Dermis blood vessel endothelial cell (primary cell): ENCODE results near the gene RAB36. TPM values are rescaled to one million over a fixed set of nuclear protein-coding genes. Genes with fewer than 3 reads are reported as not detected.

Source experiments
- DNase-seq: peaks from one replicate; pipeline ENCODE4 v3.0.0; 2010
- total RNA-seq: library from RNA; depleted of rRNA; stranded (reverse); fragments of >200 nt; gene quantifications from 2 replicates; pipeline ENCODE4 v1.2.3, GENCODE V29; 2014

Gene RAB36
- total RNA-seq, 1 donor from 2014 or later, result 0.34 TPM

DNA sequence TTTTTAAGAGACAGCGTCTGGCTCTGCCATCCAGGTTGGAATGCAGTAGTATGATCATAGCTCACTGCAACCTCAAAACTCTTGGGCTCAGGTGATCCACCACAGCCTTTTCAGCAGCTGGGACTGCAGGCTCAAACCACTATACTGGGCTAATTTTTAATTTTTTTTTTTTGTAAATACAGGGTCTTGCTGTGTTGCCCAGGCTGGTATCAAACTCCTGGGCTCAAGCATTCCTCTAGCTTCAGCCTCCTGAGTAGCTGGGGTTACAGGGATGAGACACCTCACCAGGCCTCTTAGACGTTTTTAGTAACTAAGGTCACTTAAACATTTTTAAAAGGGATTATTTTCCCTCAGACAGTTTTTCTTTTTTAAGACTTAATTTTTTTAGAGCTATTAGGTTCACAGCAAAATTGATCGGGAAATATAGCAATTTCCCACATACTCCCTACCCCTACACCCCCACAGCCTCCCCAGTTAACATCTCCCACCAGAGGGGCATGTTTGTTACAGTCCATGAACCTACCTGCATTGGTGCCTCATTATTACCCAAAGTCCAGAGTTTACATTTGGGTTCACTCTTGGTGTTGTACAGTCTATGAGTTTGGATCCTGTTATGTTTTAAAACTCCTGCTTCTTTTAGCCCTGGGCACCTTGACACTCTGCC, 39.0 kb downstream of the RAB36 start:
- no peak for DNase-seq

DNA sequence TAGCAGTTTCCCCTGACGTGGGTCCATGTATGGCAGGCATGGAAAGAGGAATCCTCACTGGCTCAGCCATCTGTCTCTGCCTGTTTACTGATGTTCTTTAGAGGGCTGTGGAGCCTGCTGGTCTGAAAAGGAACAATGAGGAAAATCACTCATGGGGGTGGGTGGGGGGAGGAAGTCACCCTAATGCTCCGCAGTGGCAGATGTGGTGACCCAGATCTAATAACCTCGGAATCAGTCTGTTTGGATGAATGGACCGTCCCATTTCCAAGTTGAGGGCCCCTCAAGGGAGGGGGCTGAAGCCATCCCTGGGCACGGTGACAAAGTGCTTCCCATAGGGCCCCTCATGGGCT, 39.5 kb downstream of the RAB36 start:
- DNase-seq, result peak; percentile 30

DNA sequence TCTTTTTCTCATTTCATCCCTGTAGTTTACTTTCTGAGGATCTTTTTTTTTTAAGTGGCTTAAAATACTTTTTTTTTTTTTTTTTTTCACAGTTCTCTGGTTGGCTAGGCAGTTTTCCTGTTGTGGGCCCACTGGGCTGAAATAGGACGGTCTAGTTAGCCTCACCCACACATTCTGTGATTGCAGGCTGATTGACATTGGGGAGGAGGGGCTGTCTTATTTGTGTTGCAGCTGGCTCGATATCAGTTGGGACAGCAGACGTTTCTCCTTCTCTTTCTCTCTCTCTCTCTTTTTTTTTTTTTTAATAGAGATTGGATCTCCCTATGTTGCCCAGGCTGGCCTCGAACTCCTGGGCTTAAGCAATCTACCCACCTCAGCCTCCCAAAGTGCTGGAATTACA, 41.9 kb downstream of the RAB36 start:
- no peak for DNase-seq

DNA sequence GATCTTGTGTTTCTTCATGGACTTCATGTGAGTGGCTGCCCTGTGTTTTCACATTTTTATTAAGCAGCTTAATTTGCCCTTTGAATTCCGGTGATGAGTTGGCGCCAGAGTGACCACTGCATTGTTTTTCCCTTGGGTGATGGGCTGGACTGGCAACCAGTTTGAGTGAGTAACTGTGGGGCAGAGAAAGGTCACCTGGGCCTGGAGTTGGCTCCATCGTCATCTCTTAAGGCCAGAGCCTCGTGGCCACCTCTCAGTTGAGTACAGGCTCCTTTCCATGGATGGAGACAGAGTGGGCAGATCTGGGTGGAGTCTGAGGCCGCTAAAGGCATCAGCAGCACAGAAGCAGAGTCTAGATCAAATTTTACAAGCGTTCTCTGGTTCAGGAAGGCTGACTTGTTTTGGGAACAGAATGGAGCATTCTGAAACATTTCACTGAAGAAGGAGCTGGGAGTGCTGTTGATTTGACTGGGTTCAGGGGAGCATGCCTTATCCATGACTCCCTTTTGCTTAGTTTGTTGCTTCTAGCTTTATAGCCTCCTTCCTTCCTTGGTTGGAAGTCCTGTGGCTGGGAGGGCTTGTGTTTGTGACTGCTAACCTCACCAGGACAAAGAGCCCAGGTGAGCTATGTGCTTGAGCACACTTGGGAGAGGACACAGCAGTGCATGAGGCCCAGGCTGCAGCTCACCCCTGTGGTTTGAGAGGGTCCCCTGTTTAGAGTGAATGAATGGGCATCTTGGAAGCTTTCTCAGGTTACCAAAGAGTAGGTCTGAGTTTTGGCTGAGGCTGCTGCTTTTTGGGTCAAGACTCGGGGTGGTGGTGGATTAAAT, 42.8 kb downstream of the RAB36 start:
- peak; percentile 66 for DNase-seq

DNA sequence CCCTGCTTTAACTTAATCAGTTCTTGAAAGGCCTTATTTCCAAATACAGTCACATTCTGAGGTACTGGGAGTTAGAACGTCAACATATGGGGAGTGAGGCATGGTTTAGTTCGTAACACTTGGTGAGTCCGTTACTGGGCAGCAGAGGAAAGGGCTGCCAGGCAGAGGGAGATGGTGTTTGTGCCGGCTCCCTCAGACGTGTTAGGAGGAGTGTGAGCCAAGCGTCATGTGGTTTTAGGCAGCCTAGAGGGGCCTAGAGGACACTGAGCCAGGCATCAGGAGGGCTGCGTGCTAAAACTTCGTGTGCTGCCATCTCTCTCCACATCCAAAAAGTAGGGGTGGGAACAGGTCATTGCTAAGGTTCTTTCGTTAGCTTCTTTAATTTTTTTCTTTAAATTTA, 45.2 kb downstream of the RAB36 start:
- DNase-seq, result no peak

DNA sequence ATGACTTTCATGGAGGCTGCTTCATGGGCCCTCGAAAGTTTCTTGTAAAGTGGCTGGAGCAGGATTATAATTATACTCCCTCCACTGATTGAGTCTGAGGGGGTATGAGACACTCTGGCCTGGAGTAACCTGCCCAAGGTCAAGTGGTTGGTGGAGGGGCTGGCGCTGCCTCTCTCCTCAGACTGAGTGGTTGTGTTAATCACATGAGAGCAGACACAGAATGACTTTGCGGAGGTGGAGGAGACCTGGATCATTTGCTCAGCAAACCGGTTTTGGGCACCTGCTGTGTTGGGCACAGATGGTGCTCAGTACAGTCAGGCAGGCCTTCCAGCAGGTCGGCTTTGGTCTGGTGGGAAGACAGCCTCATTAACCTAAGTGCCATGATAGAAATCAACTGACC, 46.9 kb downstream of the RAB36 start:
- no peak for DNase-seq

DNA sequence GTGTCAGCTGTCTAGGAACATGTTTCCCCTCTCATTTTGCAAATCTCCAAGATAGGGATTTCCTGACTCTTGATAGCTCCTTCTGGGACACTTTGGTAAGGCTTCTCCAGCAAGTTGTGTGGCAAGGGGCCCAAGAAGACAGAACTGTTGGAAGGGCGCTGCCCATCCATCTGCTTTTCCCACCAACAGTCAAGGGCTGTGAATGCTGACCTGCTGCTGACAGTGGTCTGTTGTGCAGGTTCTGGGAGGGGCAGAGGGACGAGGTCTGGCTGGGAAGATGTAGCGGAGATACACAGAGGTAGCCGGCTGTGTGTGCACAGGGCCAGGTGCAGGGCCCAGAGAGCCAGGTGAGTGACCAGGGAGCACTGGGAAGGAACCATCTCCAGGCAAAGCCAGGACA, 47.3 kb downstream of the RAB36 start:
- no peak for DNase-seq

DNA sequence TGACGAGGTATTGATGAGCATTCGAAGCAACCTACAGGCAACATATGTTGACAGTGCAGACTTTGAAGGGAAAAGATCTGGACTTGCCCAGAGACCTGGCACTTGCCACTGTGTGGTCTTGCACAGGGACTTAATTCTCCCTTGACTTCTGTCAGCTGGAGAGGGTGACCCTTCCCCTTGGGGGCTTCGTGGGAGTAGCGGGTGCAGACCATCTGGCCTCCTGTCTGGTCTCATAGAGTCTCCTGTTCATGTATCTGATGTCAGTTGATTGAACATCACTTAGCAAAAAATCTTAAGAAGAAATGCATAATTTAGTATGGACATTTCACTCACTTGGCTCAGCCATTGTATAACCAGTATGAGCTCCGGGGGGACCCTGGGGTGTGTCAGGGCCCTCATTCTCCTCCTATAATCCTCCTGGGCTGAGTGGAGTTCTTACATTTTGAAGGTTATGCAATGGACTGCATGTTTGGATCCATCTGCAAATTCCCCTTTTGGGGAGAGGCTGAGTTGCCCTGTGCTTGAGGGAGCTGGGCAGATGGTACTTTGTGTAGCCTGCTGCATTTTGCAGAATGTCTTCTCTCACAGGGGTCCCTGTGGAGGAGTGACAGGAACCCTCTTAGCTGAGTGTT, 48.0 kb downstream of the RAB36 start:
- no peak for DNase-seq

DNA sequence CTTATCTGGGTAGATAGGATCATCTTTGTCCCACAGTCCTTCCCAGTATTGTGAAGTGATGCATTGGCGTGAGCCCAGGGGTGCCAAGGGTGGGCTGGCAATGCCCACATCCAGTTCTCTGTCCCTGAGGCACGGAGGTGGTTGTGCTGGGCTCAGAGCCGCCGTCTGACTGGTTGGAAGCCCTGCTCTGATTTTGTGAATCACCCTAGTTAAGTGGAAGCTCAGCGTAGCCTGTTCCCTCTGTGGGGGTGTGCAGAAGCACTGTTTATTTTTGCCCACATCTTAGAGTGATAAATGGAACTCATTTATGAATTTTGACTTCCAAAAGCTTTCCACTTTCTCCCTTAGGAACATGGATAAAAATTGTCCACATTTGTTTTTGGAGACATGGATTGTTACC, 48.6 kb downstream of the RAB36 start:
- no peak for DNase-seq

DNA sequence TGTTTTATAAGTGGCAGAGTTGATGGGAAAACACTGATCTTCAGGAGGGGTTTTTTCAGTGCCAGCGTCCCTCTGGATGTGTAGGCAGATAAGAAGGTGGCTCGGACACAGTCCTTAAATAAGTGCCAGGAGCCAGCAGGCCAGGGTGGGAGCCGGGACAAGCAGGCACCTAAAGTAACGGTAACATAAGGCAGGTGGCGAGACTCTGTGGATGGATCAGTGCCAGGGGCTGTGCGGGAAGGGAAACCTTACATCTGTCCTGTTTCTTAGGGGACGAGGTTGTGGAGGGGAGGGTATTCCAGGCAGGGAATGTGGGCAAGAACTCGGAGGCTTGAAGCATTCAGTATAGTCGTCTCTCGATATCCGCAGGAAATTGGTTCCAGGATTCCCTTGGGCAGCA, 50.9 kb downstream of the RAB36 start:
- DNase-seq, result no peak

DNA sequence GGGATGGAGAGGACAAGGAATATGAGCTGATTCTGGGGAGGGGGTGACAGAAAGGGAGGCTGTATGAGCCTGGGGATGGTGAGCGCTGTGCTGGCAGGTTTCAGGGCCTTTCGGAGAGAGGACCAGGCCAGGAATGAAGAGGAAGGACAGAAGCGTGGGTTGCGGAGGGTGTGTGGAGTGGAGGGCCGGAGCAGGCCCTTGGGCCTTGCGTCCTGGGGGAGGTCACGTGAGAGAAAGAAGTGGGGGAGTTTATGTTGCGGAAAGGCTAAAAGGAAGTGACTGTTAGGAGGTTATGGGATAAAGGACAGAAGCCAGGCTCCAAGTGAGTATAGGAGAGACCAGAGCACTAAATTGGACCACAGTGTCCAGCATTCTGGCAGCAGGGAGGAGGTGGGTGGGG, 52.6 kb downstream of the RAB36 start:
- DNase-seq, result no peak

DNA sequence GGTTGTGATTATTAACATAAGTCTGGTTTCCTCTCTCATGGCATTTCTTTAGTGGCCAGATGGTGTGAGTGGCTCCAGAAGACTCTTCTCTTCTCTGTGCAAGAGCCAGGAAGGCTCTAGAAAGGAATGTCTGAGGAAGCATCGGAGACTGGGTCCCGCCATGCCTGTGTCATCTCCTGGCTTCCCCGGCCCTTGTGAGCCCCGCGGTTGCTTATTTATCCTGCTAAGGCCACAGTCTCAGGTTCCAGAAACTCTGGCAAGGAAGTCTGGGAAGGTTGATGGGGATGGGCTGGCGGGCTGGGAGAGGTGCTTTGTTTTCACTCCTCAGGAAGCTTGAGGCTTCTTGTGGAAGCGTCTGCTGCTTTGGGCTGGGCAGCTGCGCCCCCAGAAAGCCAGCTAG, 53.9 kb downstream of the RAB36 start:
- DNase-seq, result peak; percentile 70

DNA sequence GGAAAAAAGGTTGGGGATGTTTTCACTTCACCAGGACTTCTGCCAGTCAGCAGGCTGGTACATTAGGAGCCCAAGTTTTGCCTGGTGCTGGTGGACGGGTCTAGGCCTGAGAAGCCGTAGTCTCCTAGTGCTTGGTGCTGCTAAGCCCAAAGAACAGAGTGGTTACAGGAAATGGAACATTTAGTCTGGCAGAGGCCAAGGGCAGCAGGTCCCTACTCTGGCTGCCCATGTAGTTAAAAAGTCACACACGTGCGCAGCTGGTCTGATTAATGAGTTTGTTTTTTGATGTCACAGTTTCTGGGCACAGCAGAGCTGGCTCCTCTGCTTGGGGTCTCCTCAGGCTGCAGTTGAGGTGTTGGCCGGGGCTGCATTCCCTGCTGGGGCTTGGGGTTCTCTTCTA, 55.6 kb downstream of the RAB36 start:
- DNase-seq, result no peak

DNA sequence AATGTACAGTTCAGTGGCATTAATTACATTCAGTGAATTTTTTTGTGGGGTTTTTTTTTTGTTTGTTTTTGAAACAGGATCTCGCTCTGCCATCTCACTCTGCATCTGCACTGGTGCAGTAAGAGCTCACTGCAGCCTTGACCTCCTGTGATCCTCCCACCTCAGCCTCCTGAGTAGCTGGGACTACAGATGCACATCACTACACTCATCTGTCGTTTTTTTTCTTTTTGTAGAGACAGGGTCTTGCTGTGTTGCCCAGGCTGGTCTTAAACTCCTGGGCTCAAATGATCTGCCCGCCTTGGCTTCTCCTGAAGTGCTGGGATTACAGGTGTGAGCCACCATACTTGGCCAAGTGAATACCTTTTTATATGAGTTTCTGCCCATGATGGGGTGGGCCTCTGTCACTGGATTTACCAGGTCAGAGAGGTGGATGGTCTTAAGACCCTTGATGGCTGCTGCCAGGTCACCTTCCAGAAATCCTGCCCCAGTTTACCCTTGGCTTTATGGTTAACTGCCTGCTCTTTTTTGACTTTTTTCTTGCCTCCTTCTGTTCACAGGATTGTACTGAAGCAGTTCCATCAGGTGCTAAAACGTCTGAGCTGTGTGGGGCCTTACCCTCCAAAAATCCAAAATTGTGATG, 57.7 kb downstream of the RAB36 start:
- DNase-seq, result no peak

DNA sequence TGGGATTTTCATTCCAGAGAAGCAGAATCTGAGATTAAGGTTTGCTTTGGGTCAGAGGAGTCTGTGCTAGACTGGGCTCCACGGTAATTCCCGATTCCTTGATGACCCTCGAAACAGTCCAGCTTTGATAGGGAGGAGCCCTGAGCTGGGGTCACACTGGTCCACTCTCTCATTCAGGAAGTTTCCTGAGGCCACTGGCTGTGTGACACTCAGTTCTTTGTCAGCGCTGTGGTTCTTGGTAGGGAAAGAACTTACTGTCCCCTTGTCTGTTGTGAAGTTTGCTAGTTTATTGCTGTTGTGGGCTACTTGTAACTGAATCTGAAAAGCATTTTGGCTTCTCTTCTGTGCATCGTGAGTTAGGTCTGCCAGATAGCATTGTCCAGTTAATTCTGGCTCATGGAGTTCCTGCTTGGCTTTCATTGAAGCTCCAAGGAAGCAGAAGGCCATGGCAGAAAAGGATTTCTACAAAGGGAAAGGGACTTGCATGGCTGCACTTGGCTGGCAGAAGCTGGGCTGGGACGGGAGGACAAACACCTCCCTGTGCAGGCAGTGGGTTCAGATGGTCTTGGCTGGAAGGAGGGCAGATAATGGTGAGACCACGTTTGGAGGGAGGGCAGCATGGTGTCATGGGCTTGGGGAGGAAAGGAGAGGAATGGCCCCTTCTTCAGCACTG, 58.3 kb downstream of the RAB36 start:
- no peak for DNase-seq

DNA sequence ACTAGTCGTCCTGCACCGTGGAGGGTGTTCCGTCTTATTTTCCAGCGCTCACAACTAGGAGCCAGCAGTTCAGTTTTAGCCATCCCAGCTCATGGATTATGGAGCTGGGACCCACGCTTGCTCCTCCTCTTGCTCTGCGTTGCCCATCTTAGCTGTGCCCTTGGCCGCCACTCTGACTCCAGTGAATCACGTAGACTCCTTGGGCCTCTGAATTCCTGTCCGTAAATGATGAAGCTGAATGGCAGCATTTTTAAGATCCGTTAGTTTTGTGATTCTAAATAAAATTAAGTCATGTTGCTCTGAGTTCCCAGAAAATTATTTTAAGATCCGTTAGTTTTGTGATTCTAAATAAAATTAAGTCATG, 58.8 kb downstream of the RAB36 start:
- no peak for DNase-seq

DNA sequence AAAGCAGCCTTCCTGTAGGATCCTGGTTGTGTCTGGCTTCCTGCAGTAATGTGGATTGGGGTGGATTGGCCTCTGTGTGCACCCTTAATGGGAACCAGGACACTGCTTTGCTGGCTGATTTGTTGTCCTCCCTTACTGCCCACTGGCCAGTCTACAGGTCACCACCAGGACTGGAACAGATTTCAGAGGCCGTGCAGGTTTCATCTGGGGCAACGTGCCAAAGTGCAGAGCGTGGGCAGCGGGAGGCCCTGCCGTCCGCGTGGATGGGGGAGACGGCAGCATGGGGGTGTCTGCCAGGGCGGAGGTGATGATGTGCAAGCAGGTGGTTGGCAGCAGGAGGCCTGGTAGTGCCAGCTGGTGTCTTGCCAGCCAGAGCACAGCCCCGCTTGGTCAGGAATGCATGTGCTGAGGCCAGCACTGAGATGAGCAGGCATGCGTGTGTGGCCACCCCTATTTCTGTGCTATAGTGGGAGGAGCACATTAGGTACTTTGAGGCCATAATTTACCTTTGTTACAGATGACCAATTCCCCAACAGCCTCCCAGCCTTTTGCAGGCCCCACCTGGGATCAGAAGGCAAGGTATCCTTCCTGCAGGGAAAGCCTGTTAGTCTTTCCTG, 59.4 kb downstream of the RAB36 start:
- DNase-seq, result no peak

DNA sequence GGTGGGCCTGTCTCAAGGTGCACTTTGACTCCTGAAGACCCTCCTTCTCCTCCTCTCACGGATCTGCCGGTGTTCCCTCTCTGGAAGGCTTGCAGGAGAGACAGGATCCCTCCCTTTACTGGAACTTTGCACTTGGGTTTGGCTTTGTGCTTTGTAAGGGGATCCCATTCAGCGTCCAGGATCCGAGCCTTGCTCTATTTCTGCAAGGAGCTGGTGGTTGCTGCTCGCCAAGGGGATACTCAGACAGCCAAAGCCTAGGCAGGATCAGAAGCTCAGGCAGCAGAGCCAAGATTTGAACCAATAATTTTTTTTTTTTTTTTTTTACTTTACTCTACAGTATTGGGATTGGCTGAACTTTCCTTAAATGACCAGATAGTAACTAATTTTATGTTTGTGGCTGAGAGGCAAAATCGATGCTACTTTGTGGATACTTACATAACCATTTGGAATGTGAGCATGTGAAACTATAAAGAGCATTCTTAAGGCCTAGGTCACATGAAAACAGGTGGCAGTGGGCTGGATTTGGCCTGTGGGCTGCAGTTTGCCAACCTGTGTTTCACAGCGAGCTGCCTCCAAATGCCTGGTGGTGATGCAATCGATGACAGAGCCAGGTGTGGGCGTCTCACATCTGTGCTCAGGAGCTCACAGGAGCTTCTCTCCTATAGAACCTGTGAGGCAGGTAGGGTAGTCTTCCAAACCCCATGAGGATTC, 60.2 kb downstream of the RAB36 start:
- no peak for DNase-seq

DNA sequence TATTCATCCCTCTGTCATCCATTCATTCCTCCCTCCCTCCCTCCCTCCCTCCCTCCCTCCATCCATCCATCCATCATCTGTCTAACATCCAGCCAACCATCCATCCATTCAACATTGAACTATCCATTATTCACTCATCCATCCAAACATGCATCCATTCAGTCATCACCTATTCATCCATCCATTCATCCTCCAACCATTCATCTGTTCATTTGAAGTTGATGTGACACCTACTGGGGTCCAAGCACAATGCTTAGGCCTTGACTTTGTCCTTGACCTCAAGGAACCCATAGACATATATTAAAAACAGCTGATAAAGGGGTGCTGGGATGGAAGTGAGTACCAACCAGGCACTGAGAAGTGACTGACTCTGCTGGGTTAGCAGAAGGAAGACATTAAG, 61.6 kb downstream of the RAB36 start:
- DNase-seq, result no peak

DNA sequence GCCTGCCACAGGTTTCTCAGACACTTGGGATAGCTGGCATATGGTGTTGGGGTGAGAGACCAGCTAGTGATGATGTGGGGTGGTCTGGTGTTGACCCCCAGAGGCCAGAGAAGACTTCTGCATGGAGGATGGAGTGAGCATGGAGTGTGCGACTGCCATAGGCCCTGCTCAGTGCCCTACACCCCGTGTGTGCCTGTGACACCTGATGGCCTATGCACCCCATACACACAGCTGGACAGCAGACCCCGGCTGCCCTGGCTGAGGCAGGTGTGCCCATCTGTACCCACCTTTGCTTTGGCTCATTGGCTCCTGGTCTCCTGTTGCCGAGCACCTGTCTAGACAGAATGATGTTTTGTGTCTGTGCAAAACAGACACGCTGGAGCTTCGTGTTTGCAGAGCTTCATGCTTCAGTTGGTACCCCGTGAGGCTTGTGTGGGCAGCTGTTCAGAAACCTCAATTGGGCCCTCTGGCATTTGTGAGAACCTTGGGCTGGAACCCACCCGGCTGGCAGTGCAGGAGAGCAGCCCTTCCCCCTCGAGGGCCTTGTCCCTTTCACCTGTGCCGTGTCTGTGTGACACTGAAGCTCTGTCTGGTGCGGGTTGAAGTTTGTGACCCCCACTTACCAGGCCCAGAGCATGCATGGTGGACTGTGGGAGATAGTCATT, 62.6 kb downstream of the RAB36 start:
- no peak for DNase-seq

DNA sequence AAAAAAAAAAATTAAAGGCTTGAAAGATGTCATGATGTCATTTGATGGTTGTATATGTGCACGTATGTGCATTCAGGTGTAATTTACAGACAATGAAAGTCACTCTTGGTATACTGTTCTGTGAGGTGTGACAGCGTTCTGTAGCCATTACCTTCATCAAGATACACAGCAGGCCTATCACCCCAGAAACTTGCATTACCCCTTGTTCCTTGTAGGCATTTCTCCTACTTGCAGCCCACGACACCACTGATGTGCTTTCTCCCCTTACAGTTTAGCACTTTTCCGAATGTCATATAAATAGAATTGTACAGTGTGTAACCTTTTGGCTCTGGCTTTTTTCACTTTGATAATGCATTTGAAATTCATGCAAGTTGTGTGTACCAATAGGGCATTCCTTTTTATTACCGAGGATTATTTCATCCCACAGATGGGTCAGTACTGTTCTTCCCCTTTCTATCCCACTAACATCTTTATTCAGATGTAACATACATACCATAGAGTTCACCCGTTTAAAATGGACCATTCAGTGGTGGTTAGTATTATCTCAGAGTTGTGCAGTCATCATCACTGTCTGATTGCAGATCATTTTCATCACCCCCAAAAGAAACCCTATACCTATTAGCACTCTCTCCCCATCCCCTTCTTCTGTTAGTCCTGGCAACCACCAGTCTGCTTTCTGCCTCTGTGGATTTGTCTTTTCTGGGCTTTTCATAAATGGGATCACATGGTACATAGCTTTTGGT, 65.3 kb downstream of the RAB36 start:
- no peak for DNase-seq
